Stromal cell of bone marrow (primary cell): ENCODE results near the gene DIP2C.
A peak's percentile ranks its signal among the peaks of the same experiment; 100 is the strongest.
"Not testable (repeated sequence)": the region's sequence is repeated elsewhere in the genome, so short reads cannot be mapped to it uniquely, and the experiment has no call there.

Source experiments
- DNase-seq: peaks from one replicate; pipeline ENCODE4 v3.0.0-alpha.2; 2012; ENCODE audit warnings: low read depth

The DIP2C gene

GRCh38 chr10:271201-271600 lies 418.3 kb downstream of the DIP2C start:
- no peak for DNase-seq

- DNase-seq: no peak
Observed at GRCh38 chr10:269440-270074, 419.9 kb downstream of the DIP2C start.

DNA sequence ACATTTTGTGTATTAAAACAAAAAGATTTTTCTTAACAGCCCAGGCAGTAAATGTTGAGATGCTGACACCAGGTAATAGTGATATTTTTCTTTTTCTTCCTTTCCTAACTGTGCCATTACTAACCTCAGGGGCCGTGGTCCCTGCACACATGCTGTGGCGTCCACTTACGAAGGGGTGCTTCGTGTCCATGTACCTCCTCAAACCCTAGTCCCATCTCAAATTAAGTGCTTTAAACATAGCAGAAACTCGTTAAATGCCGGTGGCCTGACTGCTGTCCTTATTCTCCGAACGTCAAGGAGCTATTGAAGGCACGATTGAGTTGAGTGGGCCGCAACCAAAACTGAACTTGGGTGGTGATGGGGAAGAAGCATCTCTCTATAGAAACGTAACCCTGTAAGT lies 421.8 kb downstream of the DIP2C start:
- DNase-seq: no peak

- peak; percentile 52 for DNase-seq
Observed at GRCh38 chr10:266974-267425, 422.5 kb downstream of the DIP2C start.

GRCh38 chr10:265816-266588 lies 423.5 kb downstream of the DIP2C start:
- DNase-seq: not testable (repeated sequence)

- DNase-seq: not testable (repeated sequence)
Observed at GRCh38 chr10:265074-265440, 424.4 kb downstream of the DIP2C start.

DNA sequence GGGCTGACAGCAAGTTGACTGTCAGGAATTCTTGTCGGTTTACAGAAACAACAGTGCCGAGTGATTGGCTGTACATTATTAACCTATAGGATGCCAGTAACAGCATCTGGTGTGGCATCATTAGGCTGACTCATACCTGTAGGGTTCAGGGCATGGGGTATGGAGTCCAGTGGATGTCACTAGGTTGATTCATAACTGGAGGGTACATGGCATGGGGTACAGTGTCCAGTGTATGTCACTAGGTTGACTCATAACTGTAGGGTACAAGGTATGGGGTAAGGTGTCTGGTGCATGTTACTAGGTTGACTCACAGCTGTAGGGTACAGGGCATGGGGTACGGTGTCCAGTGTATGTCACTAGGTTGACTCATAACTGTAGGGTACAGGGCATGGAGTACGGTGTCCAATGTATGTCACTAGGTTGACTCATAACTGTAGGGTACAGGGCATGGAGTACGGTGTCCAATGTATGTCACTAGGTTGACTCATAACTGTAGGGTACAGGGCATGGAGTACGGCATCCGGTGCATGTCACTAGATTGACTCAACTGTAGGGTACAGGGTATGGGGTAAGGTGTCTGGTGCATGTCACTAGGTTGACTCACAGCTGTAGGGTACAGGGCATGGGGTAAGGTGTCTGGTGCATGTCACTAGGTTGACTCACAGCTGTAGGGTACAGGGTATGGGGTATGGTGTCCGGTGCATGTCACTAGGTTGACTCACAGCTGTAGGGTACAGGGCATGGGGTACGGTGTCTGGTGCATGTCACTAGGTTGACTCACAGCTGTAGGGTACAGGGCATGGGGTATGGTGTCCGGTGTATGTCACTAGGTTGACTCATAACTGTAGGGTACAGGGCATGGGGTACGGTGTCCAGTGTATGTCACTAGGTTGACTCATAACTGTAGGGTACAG lies 425.1 kb downstream of the DIP2C start:
- DNase-seq: not testable (repeated sequence)

DNA sequence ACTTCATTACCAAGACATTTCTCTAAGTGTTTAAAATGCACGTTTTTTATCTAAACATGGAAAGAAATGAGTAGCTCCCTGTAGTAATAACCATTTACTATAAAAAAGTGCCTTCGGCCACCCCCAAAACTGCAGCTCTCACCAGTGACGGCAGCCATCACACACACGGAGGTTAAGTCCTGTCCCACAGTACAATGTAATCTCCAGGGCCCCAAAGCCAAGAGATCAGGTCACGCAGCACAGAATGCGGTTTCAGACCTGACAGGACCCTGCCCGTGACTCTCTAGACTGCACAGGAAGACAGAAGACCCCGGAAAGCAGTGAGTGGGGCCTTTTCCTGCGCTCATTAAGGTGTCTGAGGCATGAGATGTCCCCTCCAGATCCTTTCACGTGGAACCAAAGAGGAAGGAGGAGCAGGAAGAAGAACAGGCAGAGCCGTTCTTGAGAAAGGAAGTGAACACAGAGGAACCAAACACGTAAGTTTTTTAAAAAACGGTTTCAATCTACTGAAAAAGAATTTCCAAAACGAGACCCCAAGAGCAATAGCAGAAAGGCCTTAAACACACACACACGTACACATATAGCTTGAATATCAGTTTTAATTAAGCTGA lies 428.5 kb downstream of the DIP2C start:
- DNase-seq: no peak

DNA sequence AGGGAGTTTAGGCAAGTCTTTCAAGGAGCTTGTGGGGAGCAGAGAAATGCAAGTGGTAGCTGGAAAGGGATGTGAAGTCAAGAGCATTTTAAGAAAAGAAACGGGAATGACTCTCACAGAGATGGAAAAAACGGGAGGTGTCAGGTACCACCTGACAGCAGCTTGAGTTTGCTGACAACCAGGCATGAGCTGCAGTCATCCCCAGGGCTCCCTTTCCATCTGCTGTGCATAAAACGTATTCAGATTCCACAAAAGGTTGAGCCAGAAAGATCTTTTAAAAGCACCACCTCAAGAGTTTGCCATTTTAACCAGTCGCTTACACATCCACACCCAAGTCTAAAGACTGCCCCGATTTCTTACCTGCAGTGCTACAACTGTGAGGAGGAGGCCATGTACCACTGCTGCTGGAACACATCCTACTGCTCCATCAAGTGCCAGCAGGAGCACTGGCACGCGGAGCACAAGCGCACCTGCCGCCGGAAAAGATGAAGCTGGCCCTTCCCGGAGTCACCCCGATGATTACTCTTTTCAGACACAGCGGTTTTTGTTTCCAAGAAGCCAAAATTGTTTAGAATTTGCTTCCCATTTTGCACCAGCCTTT lies 437.4 kb downstream of the DIP2C start:
- DNase-seq: no peak

- DNase-seq: no peak
Observed at GRCh38 chr10:248307-248706, 441.2 kb downstream of the DIP2C start.

DNA sequence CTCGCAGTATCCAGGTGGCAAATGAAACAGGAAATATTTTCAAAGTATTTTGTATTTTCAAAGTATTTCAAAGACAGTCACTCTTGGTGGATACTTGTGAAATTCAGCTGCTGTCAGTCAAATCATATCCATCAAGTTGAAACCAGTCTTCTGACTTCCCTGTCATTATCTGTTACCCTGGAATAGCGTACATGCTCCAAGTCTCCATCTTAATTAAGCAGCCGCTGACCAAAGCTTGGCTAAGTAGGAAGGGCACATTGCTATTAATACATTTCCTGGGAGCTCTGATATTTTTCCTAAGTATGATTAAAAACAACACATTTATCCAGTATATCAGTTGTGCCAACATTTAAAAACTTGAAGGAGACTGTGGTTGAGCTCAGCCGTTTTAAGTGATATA lies 442.0 kb downstream of the DIP2C start:
- no peak for DNase-seq

- no peak for DNase-seq
Observed at GRCh38 chr10:246431-246830, 443.0 kb downstream of the DIP2C start.

DNA sequence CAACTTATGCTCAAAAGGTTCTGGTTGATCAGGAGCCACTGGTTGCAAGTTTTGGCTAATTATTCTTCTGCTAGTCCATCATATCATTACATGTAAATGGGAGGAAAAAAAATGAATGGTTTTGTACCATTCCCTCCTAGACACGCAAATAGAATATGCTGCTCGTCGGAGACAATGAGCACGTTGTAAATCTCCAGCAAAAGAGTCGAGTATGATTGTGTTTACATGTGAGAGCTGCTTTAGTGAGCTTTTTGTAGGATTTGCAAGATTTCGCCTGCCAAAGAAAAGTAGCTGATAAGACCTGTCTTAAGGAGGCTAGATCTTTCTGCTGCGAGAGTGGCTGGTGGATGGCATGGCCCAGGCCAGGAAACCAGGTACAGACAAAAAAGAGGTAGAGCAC lies 445.2 kb downstream of the DIP2C start:
- no peak for DNase-seq

- no peak for DNase-seq
Observed at GRCh38 chr10:241966-242643, 447.4 kb downstream of the DIP2C start.

DNA sequence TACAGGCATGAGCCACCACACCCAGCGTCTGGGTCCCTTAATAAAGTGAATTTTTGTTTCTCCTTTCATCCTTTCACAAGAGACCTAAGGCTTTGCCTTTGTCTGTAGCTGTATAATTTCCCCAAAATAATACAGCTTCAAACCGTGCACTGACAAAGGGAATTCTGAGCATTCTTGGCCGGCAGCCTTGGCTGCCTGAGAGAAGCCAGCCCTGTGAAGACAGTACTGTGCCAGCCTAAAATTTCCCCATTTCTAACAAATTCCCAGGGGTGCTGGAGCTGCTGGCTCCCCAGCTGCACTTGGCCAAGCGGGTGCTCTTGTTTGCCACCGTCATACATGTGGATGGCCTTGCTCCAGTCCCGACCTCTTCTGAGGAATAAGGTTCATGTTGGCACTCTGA lies 448.0 kb downstream of the DIP2C start:
- no peak for DNase-seq

DNA sequence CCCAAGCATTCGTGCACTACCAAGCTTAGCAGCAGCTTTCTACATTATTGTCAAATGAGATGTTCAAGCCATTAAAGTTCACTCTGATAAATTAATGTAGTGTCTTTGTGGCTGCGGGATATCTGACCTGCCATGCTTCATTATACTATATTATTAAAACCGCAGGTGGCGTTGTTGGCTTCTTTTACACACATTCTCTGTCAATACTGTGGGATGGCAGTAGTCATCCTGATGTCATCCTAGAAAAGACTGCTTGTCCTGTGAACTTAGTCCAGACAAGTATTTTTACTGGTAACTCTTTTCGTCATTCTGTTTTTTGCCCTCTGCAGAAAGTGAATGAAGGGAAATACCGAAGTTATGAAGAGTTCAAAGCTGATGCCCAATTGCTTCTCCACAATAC lies 450.4 kb downstream of the DIP2C start:
- DNase-seq: no peak

GRCh38 chr10:235915-236314 lies 453.6 kb downstream of the DIP2C start:
- no peak for DNase-seq

GRCh38 chr10:234708-235406 lies 454.6 kb downstream of the DIP2C start:
- no peak for DNase-seq

- DNase-seq: no peak
Observed at GRCh38 chr10:232878-233277, 456.6 kb downstream of the DIP2C start.

DNA sequence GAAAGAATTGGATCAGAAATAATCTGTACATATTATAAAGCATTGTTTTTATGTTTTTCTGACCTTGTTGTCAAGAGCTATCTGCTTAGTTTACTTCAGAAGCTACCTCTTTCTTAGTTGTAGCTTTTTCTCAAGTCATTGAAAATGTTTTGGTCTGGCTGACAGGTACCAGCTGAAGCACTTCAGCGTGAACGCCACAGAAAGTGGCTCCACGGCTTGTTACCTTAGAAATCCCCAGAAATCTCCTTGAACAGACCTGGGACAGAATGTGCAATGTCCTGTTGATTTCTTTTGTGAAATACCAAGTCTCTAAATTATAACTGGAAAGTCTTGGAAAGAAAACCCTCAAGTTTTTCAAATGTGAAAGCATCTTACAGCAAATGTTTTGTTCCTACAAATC lies 457.4 kb downstream of the DIP2C start:
- no peak for DNase-seq

DNA sequence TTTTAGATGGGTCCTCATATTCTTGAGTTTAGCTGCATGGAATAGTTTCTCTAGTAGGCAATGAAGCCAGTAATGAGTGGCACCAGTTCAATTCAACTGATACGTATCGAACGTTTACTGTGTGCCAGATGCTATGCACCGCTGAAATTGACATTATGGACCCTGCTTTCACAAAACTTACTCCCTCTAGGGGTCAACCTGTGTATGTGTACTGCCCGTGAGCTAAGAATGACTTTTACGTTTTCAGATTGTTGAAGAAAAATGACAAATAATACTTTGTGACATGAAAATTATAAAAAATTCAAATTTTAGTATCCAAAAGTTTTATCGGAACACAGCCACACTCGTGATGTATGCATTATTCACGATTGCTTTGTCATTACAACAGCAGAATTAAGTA lies 458.7 kb downstream of the DIP2C start:
- DNase-seq: no peak
